Loucy (cell line): ENCODE results near the gene GPR26.

Source experiments
- H2AFZ ChIP-seq: fragments of 200-600 bp; sonication (generic); 2 replicates; pipeline ENCODE4 v1.6.0; 2016; ENCODE audit warnings: antibody characterized with exemption, mild to moderate bottlenecking, low read length, moderate library complexity
- H3F3A ChIP-seq: fragments of 200-600 bp; 2 replicates; pipeline ENCODE4 v1.6.0; 2016; ENCODE audit warnings: antibody characterized with exemption, low read depth, mild to moderate bottlenecking
- H3K27me3 ChIP-seq: fragments of 200-600 bp; sonication (generic); 2 replicates; pipeline ENCODE4 v1.6.1; 2014; ENCODE audit warnings: low read length, mild to moderate bottlenecking; ENCODE audit not compliant: insufficient read depth, poor library complexity, severe bottlenecking
- H3K36me3 ChIP-seq: fragments of 200-600 bp; sonication (generic); 2 replicates; pipeline ENCODE4 v1.6.1; 2016; ENCODE audit warnings: low read length; ENCODE audit not compliant: insufficient read depth
- H3K4me1 ChIP-seq: fragments of 200-600 bp; sonication (generic); 2 replicates; pipeline ENCODE4 v1.5.1; 2014; ENCODE audit warnings: low read length, mild to moderate bottlenecking; ENCODE audit not compliant: insufficient read depth, poor library complexity, severe bottlenecking
- H3K4me2 ChIP-seq: fragments of 200-600 bp; sonication (generic); 2 replicates; pipeline ENCODE4 v1.6.0; 2014; ENCODE audit warnings: antibody characterized with exemption, low read length, low read depth, mild to moderate bottlenecking; ENCODE audit not compliant: poor library complexity, severe bottlenecking
- H3K4me3 ChIP-seq: fragments of 200-600 bp; sonication (generic); 2 replicates; pipeline ENCODE4 v1.5.1; 2014; ENCODE audit warnings: low read length, mild to moderate bottlenecking, mixed read lengths; ENCODE audit not compliant: poor library complexity, severe bottlenecking
- H3K79me2 ChIP-seq: fragments of 200-600 bp; sonication (generic); 2 replicates; pipeline ENCODE4 v1.6.1; 2014; ENCODE audit warnings: low read length; ENCODE audit not compliant: insufficient read depth
- H3K9ac ChIP-seq: fragments of 200-600 bp; sonication (generic); 2 replicates; pipeline ENCODE4 v1.6.0; 2014; ENCODE audit warnings: mild to moderate bottlenecking, low read depth, low read length, moderate library complexity; ENCODE audit not compliant: poor library complexity, severe bottlenecking
- H3K9me2 ChIP-seq: fragments of 200-600 bp; sonication (generic); replicated peaks from 2 replicates; pipeline ENCODE4 v1.6.1; 2016; ENCODE audit warnings: low read depth, low read length, mixed read lengths
- H3K9me3 ChIP-seq: fragments of 200-600 bp; sonication (generic); 2 replicates; pipeline ENCODE4 v1.6.1; 2014; ENCODE audit warnings: mild to moderate bottlenecking, antibody characterized with exemption, low read length, low read depth; ENCODE audit not compliant: insufficient read depth
- H4K20me1 ChIP-seq: fragments of 200-600 bp; sonication (generic); 2 replicates; pipeline ENCODE4 v1.6.0; 2014; ENCODE audit warnings: antibody characterized with exemption, low read length, mild to moderate bottlenecking; ENCODE audit not compliant: insufficient read depth, poor library complexity, severe bottlenecking
- CTCF ChIP-seq: fragments of 200-600 bp; sonication (generic); conservative IDR thresholded peaks from 2 replicates; pipeline ENCODE4 v1.5.1; 2014; ENCODE audit warnings: mild to moderate bottlenecking, antibody characterized with exemption, low read length
- EZH2phosphoT487 ChIP-seq: fragments of 200-600 bp; IDR thresholded peaks from 2 replicates; pipeline ENCODE4 v1.6.1; 2018; ENCODE audit warnings: antibody characterized with exemption, mild to moderate bottlenecking, moderate library complexity, borderline replicate concordance

The GPR26 gene

GRCh38 chr10:123622381-123622780 lies 43.8 kb upstream of the GPR26 start:
- no peaks in the 10 kb centered on the region for H3K27me3 ChIP-seq
- TF ChIP-seq EZH2phosphoT487 (no peak), CTCF (no peak)
- no peaks in the 10 kb centered on the region for H3K4me1 ChIP-seq
- no peaks in the 10 kb centered on the region for H3K79me2 ChIP-seq
- no peaks in the 10 kb centered on the region for H3K9me3 ChIP-seq
- no peak overlapping the region for H3K4me3 ChIP-seq
- H4K20me1 ChIP-seq = no peaks in the 10 kb centered on the region
- H3K9me2 ChIP-seq = no peaks in the 10 kb centered on the region
- H3K9ac ChIP-seq = no peak overlapping the region
- no peaks in the 10 kb centered on the region for H3K36me3 ChIP-seq
- no peaks in the 10 kb centered on the region for H3F3A ChIP-seq
- H2AFZ ChIP-seq = no peak overlapping the region
- H3K4me2 ChIP-seq = no peak overlapping the region

GRCh38 chr10:123624086-123624485 lies 42.1 kb upstream of the GPR26 start:
- no peaks in the 10 kb centered on the region for H3K36me3 ChIP-seq
- no peaks in the 10 kb centered on the region for H4K20me1 ChIP-seq
- H3K27me3 ChIP-seq = no peaks in the 10 kb centered on the region
- no peak overlapping the region for H2AFZ ChIP-seq
- no peaks in the 10 kb centered on the region for H3F3A ChIP-seq
- no peak overlapping the region for H3K4me2 ChIP-seq
- no peaks in the 10 kb centered on the region for H3K4me1 ChIP-seq
- no peaks in the 10 kb centered on the region for H3K9me3 ChIP-seq
- H3K4me3 ChIP-seq = no peak overlapping the region
- no peak overlapping the region for H3K9ac ChIP-seq
- no peaks in the 10 kb centered on the region for H3K9me2 ChIP-seq
- no peaks in the 10 kb centered on the region for H3K79me2 ChIP-seq
- TF ChIP-seq CTCF (no peak), EZH2phosphoT487 (no peak)

- H3K79me2 ChIP-seq = no peaks in the 10 kb centered on the region
- TF ChIP-seq CTCF (no peak), EZH2phosphoT487 (no peak)
- no peaks in the 10 kb centered on the region for H3K9me2 ChIP-seq
- no peaks in the 10 kb centered on the region for H3K4me1 ChIP-seq
- no peaks in the 10 kb centered on the region for H3K27me3 ChIP-seq
- H3K4me3 ChIP-seq = no peak overlapping the region
- no peak overlapping the region for H3K4me2 ChIP-seq
- H2AFZ ChIP-seq = no peak overlapping the region
- H3K9ac ChIP-seq = no peak overlapping the region
- no peaks in the 10 kb centered on the region for H3K9me3 ChIP-seq
- no peaks in the 10 kb centered on the region for H4K20me1 ChIP-seq
- no peaks in the 10 kb centered on the region for H3K36me3 ChIP-seq
- no peaks in the 10 kb centered on the region for H3F3A ChIP-seq
These were observed 33.0 kb upstream of the GPR26 start for GRCh38 chr10:123633106-123633505.
